Measurements from ENCODE around the gene RPTOR.

DNA sequence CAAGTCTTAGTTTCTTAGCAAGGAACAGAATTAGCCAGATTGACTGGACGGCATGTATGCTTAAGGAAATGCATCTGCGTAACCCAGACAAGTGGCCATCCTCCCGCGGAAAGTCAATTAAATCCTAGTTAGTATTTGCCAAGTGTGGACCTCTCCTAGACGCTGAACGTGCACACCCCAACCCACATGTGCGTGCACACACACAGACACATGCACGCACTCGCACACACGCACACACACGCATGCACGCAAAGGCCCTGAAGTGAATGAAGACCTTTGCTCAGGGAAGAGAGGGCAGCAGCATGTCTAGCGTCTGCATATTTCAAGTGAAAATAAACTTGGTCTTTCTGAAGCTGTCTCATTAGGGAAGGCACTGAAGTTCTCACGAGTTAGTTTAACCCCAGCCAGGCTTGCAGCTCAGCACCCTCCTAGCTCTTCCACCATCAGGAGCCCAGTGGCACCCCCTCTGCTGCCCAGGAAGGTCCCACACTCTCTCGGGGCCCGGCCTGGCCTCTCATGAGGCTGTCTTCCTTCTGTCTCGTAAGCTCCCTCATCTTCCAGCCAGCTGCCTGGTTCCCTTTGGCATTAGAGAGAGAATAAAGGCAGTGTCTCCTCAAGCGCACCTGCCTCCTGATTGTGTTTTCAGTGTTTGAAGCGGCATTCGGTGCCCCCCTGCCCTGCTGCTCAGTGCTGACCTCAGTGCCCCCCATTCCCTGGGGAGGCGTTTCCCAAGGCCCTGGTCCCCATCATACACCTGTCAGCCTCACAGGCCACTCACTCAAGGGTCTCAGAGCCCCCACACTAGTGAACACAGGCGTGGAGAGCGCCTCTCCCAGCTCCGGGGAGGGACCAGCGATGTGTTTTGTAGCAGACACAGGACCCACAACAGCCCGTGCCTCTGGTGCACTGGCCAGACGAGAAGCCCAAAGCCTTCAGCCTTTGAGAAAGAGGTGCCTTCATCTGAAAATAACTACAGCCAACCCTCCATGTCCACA is 394.8 kb downstream of the RPTOR start:
- TF ChIP-seq ISL1 (CRISPR knock-in tag; IDR thresholded peaks at IDR 0.05) (no peak), ZNF8 (CRISPR knock-in tag; IDR thresholded peaks at IDR 0.05) (no peak), ZFP30 (CRISPR knock-in tag; IDR thresholded peaks at IDR 0.05) (no peak), SNAI2 (CRISPR knock-in tag; IDR thresholded peaks at IDR 0.05) (no peak)
- TF ChIP-seq, protein P1, sequence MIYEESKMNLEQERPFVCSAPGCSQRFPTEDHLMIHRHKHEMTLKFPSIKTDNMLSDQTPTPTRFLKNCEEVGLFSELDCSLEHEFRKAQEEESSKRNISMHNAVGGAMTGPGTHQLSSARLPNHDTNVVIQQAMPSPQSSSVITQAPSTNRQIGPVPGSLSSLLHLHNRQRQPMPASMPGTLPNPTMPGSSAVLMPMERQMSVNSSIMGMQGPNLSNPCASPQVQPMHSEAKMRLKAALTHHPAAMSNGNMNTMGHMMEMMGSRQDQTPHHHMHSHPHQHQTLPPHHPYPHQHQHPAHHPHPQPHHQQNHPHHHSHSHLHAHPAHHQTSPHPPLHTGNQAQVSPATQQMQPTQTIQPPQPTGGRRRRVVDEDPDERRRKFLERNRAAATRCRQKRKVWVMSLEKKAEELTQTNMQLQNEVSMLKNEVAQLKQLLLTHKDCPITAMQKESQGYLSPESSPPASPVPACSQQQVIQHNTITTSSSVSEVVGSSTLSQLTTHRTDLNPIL (CRISPR knock-in tag; IDR thresholded peaks at IDR 0.05; ENCODE audit: low read depth), result no peak

All from SK-N-SH treated with all-trans-retinoic acid at 6 μM for 48 hours (cell line).